Fibroblast of mammary gland (primary cell): ENCODE data around the gene ICAM2.

Source experiments
- DNase-seq: peaks from one replicate; pipeline ENCODE4 v3.0.0-alpha.2; 2010; ENCODE audit warnings: low read depth
- H3K4me3 ChIP-seq: 2 replicates; pipeline ENCODE4 v1.5.1; 2011; ENCODE audit warnings: low read depth, mild to moderate bottlenecking, low read length, moderate library complexity; ENCODE audit not compliant: control insufficient read depth
- TF ChIP-seq, protein P1 (sequence below): conservative IDR thresholded peaks from 2 replicates; pipeline ENCODE4 v1.5.1; 2011; ENCODE audit warnings: low read depth, low read length, inconsistent platforms; ENCODE audit not compliant: control insufficient read depth, insufficient read depth

Gene ICAM2

DNA sequence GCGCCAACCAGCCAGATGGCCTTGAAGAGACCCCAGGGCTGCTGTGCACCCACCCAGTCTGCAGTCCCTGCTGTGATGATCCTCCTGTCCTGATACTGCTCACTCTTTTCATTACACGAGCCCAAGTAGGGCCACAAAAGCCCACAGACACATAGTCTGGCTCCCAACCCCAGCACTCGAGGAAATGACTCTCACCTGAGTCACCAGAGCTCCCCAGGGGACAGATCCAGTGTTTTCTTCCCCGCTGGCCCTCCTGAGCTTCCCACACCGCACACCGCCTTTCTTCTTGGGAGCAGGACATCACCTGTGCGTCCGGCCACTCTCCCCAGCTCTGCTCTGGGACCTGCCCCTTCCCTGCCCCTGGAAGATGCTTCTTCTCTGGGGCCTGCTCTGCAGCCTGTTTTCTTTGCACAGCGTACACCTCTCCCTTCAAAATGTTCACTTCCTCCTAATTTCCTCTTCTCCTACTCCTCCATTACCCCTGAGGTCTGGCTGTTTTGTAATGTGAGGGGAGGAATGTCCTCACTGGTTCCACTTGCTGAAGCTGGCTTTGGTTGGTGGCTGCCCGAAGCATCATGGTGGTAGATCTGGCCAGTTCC is 45.7 kb downstream of the ICAM2 start:
- peak; percentile 60 for DNase-seq
- TF ChIP-seq, protein P1, sequence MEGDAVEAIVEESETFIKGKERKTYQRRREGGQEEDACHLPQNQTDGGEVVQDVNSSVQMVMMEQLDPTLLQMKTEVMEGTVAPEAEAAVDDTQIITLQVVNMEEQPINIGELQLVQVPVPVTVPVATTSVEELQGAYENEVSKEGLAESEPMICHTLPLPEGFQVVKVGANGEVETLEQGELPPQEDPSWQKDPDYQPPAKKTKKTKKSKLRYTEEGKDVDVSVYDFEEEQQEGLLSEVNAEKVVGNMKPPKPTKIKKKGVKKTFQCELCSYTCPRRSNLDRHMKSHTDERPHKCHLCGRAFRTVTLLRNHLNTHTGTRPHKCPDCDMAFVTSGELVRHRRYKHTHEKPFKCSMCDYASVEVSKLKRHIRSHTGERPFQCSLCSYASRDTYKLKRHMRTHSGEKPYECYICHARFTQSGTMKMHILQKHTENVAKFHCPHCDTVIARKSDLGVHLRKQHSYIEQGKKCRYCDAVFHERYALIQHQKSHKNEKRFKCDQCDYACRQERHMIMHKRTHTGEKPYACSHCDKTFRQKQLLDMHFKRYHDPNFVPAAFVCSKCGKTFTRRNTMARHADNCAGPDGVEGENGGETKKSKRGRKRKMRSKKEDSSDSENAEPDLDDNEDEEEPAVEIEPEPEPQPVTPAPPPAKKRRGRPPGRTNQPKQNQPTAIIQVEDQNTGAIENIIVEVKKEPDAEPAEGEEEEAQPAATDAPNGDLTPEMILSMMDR, result no peak
- no peak overlapping the region for H3K4me3 ChIP-seq

DNA sequence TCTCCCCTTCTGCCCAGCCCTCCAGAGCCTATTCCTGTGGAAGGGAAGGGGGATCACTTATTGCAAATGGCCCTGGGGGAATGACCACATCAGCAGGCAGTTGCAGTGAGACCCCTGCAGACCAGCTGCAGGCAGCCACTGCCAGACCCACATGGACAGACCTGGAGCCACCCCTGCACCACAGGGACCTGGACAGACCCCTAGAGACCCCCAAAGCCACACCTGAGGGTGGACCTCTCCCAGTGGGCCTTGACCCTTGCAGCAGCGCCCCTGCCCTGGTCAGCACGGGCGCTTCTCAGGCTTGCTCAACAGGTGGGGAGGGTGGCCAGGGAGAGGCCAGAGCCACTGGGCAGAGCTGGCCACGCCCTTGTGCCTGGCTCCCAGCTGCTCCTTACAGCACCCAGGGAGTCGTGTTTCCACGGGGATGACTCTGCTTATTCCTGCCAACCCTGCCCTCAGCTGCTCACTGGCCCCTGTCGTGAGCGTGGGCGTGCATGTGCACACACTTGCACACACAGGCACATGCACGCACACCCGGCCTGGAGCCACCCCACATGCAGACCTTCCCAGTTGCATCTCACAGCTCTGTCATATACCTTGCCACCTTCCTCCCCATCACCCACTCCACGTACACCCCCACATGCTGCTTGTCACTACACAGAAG is 46.4 kb downstream of the ICAM2 start:
- peak; percentile 29 for DNase-seq
- TF ChIP-seq, protein P1, result no peak
- H3K4me3 ChIP-seq, result no peak overlapping the region

DNA sequence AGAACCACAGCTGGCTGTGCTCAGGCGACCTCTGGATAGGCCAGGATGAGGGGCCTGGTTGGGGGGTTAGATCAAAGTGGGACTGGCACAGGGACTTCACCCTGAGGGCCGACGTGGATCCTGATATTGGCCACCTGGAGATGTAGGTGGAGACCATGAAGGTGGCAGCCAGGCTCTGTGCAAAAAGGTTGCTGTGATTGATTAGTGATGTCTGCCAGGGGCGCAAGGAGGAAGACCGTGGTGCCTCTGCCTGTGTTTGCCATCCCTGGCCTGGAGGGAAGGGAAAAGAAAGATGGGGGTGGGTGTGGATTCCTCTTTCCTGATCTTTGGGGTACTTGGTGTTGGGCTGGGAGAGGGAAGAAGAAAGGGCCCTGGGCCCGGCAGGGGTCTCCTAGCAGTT is 47.2 kb downstream of the ICAM2 start:
- TF ChIP-seq, protein P1, result no peak
- no peak for DNase-seq
- no peak overlapping the region for H3K4me3 ChIP-seq

DNA sequence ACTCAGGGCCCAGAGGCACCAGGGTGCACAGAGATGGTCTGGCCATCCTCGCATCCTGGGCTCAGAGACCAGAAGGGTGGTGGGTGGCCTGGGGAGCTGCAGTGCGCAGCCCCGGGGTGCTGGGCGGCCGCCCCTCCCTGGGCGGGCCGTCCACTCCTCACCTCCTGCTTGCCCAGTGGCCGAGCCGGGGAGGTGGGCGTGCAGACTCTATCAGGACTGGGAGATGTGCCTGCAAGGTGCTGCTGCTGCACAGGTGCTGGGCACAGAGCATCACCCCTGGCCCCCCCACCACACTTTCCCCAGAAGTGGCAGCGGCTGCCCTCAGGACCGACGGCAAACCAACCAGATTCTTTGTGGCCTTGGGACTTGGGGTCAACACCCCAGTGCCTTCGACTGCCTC is 47.6 kb downstream of the ICAM2 start, which contains the start of gene SCN4A:
SCN4A (minus strand) TSS at position 123 of the 400 bp plus-strand sequence; CDS start at position 46, 77 bp downstream.
- TF ChIP-seq, protein P1, result no peak
- no peak for DNase-seq
- H3K4me3 ChIP-seq, result no peak within 1 kb of the TSS

DNA sequence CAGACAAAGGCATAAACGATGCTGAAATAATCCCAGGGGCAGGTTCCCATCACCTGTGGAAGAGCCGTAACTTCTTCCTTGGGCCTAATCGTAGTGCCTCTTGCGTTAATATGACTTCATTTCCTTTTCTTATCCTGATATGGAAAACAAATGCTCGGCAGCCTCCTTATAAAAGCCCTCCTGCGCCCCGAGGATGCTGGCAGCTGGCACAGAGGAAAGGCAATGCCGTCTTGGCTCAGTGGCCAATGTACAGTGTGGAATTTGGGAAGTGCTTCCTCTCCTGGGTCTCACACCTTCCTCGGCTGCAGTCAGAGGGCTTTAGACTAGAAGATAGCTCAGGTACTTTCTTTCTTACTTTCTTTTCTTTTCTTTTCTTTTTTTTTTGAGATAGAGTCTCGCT is 51.2 kb downstream of the ICAM2 start:
- H3K4me3 ChIP-seq, result no peak overlapping the region
- TF ChIP-seq, protein P1, result no peak
- DNase-seq, result no peak

DNA sequence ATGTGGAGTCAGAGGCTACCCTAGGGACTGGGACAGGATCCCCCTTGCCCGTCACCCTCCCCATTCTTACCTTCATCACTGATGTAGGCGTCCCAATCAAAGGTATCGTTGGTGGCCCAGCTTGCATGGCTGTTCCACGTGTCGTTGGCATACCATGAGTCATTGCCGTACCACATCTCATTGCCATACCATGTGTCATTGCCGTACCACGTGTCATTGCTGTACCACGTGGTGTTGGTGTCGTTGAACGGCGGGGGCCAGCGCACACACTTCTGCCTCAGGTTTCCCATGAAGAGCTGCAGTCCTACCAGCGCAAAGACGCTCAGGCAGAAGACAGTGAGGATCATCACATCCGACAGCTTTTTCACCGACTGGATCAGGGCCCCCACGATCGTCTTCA is 52.5 kb downstream of the ICAM2 start:
- DNase-seq, result peak; percentile 17
- TF ChIP-seq, protein P1, result no peak
- no peak overlapping the region for H3K4me3 ChIP-seq
